Sigmoid colon (tissue), 7 donors: ENCODE results near the gene TRAF3. TPM values are rescaled to one million over a fixed set of nuclear protein-coding genes. Genes with fewer than 3 reads are reported as not detected.

Source experiments
- DNase-seq: peaks from one replicate; pipeline ENCODE4 v3.0.0-alpha.2; 2019
- H3K27ac ChIP-seq, 4 donors: fragments of 200-600 bp; sonication (generic); one replicate each; pipeline ENCODE4 v1.5.1; 2016 to 2019; ENCODE audit warnings: mild to moderate bottlenecking in 1 of 4
- H3K27me3 ChIP-seq, 3 donors: fragments of 200-600 bp; sonication (generic); one replicate each; pipeline ENCODE4 v1.5.1; 2019; ENCODE audit warnings: mild to moderate bottlenecking in 1 of 3
- H3K36me3 ChIP-seq, 4 donors: fragments of 200-600 bp; sonication (generic); one replicate each; pipeline ENCODE4 v1.5.1; 2016 to 2019
- H3K4me1 ChIP-seq, 4 donors: fragments of 200-600 bp; sonication (generic); one replicate each; pipeline ENCODE4 v1.5.1; 2017 to 2019
- H3K4me3 ChIP-seq, 4 donors: fragments of 200-600 bp; sonication (generic); one replicate each; pipeline ENCODE4 v1.5.1; 2017 to 2019; ENCODE audit warnings: mild to moderate bottlenecking in 2 of 4, moderate library complexity in 1 of 4
- H3K9me3 ChIP-seq, 4 donors: fragments of 200-600 bp in 3 of 4; sonication (generic) in 3 of 4; one replicate each; pipeline versions ENCODE4 v1.5.1 to v1.6.1; 2013 to 2019
- CTCF ChIP-seq, 4 experiments: fragments of 450-650 bp in 3 of 4; fragments of 200-600 bp in 1 of 4; IDR thresholded peaks; one replicate each; pipeline ENCODE4 v1.5.1; 2016 to 2019; ENCODE audit warnings: antibody characterized with exemption in 4 of 4, mild to moderate bottlenecking in 3 of 4, moderate library complexity in 2 of 4
- EP300 ChIP-seq, 4 donors: sonication (generic); formaldehyde crosslinking; IDR thresholded peaks; one replicate each; pipeline ENCODE4 v1.6.1; 2017; ENCODE audit warnings: antibody characterized with exemption in 4 of 4
- POLR2A ChIP-seq, 2 donors: fragments of 450-650 bp; IDR thresholded peaks; one replicate each; pipeline ENCODE4 v1.6.1; 2016; ENCODE audit warnings: antibody characterized with exemption in 2 of 2, mild to moderate bottlenecking in 2 of 2, moderate library complexity in 2 of 2
- POLR2AphosphoS5 ChIP-seq, 4 donors: sonication (generic); formaldehyde crosslinking; IDR thresholded peaks; one replicate each; pipeline ENCODE4 v1.6.1; 2017; ENCODE audit warnings: antibody characterized with exemption in 4 of 4
- WGBS, 2 donors: extraction: QIAGEN DNeasy Blood & Tissue Kit; methylation state at CpG; one replicate each; pipeline ENCODE4 v1.1.7; 2013; 5-methylcytosine and 5-hydroxymethylcytosine counted together
- intact Hi-C: fragments of 100-400 bp; cut with DNase I; formaldehyde crosslinking; loops from one replicate; pipeline ENCODE4 v1.15.1; 2023
- polyA plus RNA-seq, 3 donors: library from polyadenylated mRNA; stranded (reverse); fragments of 200-250 nt; gene quantifications; one replicate each; pipeline ENCODE4 v1.2.3, GENCODE V29; 2013
- total RNA-seq, 4 donors: library from RNA; depleted of rRNA; stranded (reverse); fragments of >200 nt; gene quantifications; one replicate each; pipeline ENCODE4 v1.1.0, GENCODE V29; 2016
- donor health status: healthy with polysubstance abuse.
- donor health status: Bipolar disorder and iron deficiency.
- donor health status: healthy.

TRAF3 gene
- total and polyA plus RNA-seq, 7 donors = 9.5 to 18.6 (median 12.3) TPM

DNA sequence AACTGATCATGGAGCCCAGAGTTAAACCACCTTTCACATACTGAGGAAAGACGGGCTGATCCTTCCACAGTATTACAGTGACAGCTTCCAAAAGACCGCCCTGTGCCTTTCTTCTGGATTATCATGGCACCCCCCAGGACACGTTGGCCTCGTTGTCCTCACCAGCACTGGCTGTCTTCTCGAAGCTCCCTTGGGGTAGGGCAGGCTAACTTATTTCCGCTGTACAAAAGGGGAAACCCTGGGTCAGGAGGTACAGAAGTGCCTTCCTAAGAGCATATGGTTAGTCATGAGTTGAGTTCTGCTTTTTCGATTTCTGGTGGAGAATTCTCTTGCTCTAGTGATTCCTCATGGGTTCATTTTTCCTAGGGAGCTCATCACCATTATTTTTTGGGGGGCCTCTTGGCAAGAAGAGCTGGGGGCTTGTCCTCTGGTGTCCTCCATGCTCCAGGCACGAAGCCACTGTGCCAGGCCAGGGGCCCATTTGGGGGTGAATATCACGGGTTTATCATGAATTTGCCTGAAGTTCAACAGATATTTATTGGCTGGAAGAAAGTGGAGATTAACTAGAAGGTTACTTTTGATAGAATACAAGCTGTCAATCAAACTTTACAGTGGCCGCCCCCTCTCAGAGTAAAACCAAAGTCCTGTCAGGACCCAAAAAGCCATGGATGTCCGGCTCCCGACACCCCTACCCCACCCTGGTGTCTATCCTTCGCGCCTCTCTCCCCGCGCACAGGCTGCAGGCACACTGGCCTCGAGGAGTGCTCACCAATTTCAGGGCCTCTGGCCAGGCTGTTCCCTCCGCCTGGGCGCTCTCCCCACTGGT lies 8.8 kb upstream of the TRAF3 start:
- intact Hi-C loops = no loop called here
- WGBS, 2 donors = 83 to 87% methylated on average over 19 of the region's 19 CpGs
- no peak overlapping the region for H3K27ac ChIP-seq
- H3K9me3 ChIP-seq = no peaks in the 10 kb centered on the region
- no peak overlapping the region for H3K4me3 ChIP-seq
- no peak for DNase-seq
- TF ChIP-seq POLR2AphosphoS5 (IDR thresholded peaks at IDR 0.05) = peak in 1 of 4 donors; percentile 14
- no peak for TF ChIP-seq EP300 (IDR thresholded peaks at IDR 0.05)
- H3K36me3 ChIP-seq = no peaks in the 10 kb centered on the region
- peaks cover 0 to 7% (median 0%) of the 10 kb centered on the region in 3 donors for H3K27me3 ChIP-seq
- H3K4me1 ChIP-seq = no peaks in the 10 kb centered on the region

DNA sequence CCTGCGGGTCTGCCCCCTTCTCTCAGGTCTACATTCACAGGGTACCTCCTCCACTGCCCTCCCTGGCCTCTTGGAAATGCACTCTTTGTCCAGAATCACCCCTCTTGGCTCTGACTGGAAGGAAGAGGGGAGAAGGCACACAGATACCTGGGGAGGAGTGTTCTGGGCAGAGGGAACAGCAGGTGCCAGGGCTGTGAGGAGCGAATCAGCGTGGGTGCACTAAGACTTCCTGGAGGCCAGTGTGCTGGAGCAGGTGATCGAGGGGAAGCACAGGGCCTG lies 8.3 kb upstream of the TRAF3 start:
- no peak for DNase-seq
- intact Hi-C loops = no loop called here
- Histone ChIP-seq H3K36me3 (no peaks in the 10 kb centered on the region), H3K27me3 (peaks cover 0 to 7% (median 0%) of the 10 kb centered on the region in 3 donors), H3K9me3 (no peaks in the 10 kb centered on the region), H3K4me1 (no peaks in the 10 kb centered on the region), H3K27ac (no peak overlapping the region), H3K4me3 (no peak overlapping the region)
- 88 to 93% methylated on average over 4 of the region's 4 CpGs for WGBS, 2 donors
- no peak for TF ChIP-seq EP300 (IDR thresholded peaks at IDR 0.05)
- TF ChIP-seq POLR2A (IDR thresholded peaks at IDR 0.05) = no peak
- no peak for TF ChIP-seq POLR2AphosphoS5 (IDR thresholded peaks at IDR 0.05)
- TF ChIP-seq CTCF (IDR thresholded peaks at IDR 0.05) = no peak

GRCh38 chr14:102770147-102771123 lies 6.8 kb upstream of the TRAF3 start:
- H3K27ac ChIP-seq = no peak overlapping the region
- H3K36me3 ChIP-seq = no peaks in the 10 kb centered on the region
- WGBS, 2 donors = 87 to 90% methylated on average over 32 of the region's 32 CpGs
- no peak overlapping the region for H3K4me3 ChIP-seq
- DNase-seq = no peak
- H3K9me3 ChIP-seq = no peaks in the 10 kb centered on the region
- peaks cover 0 to 7% (median 0%) of the 10 kb centered on the region in 3 donors for H3K27me3 ChIP-seq
- peaks cover 0 to 7% (median 2%) of the 10 kb centered on the region in 4 donors for H3K4me1 ChIP-seq
- TF ChIP-seq POLR2A (IDR thresholded peaks at IDR 0.05) (no peak), POLR2AphosphoS5 (IDR thresholded peaks at IDR 0.05) (no peak), EP300 (IDR thresholded peaks at IDR 0.05) (no peak), CTCF (IDR thresholded peaks at IDR 0.05) (no peak)
- intact Hi-C loops = loop anchor here (10.0 kb wide), 1 partner anchor 84 kb away; no protein-coding TSS in a partner anchor

DNA sequence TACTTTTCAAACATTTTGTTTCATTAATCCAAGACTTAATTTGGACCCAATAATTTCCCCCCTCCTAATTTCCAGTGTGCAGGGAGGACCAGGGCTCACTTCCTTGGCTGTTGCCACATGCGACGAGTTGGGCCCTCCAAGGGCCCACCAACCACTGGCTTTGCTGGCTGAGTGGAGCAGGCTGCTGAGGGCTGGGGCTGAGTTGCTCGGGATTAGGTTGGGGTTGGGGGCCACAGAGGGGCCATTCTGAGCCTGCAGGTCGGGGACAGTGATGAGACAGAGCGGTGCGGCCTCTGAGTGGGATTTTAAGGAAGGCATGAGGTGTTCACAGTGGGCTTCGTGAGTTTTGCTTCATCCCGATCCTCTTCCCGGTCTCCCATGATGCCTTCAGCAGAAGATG lies 6.1 kb upstream of the TRAF3 start:
- peaks cover 0 to 7% (median 0%) of the 10 kb centered on the region in 3 donors for H3K27me3 ChIP-seq
- no peaks in the 10 kb centered on the region for H3K36me3 ChIP-seq
- no peak overlapping the region for H3K4me3 ChIP-seq
- peaks cover 0 to 7% (median 2%) of the 10 kb centered on the region in 4 donors for H3K4me1 ChIP-seq
- DNase-seq = no peak
- WGBS, 2 donors = 90 to 95% methylated on average over 9 of the region's 9 CpGs
- intact Hi-C loops = loop anchor here (10.0 kb wide), 1 partner anchor 84 kb away; no protein-coding TSS in a partner anchor
- no peak for TF ChIP-seq POLR2A (IDR thresholded peaks at IDR 0.05)
- TF ChIP-seq EP300 (IDR thresholded peaks at IDR 0.05) = no peak
- no peak for TF ChIP-seq CTCF (IDR thresholded peaks at IDR 0.05)
- TF ChIP-seq POLR2AphosphoS5 (IDR thresholded peaks at IDR 0.05) = no peak
- H3K27ac ChIP-seq = no peak overlapping the region
- H3K9me3 ChIP-seq = no peaks in the 10 kb centered on the region
